Measurements from ENCODE around the gene RELN. TPM values are rescaled to one million over a fixed set of nuclear protein-coding genes. Genes with fewer than 3 reads are reported as not detected.

The RELN gene
- total RNA-seq, 1 donor from 2014 or later: 5.7 TPM

DNA sequence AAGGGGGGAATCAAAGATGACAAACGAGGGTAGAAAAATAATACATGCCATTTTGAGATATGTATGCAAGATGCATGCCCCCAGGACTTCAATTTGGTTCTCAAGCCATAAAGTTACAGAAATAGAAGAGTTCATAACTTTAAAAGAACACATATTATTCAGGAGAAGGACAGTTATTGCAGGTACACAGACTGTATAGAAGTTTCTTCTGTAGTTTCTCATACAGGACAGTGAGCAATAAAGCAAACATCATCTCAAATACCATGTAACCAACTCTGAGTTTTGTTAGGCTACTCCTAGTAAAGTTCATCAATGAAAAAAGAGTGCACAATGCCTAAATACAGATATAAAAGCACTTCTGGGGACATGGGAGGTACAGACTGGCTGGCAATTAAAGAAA lies 226.6 kb downstream of the RELN start:
- no peaks in the 10 kb centered on the region for H3K36me3 Mint-ChIP-seq (ENCODE audit: unreplicated experiment)
- H3K27ac Mint-ChIP-seq (ENCODE audit: unreplicated experiment): no peak overlapping the region
- no peak for DNase-seq
- peaks cover 2% of the 10 kb centered on the region for H3K27me3 Mint-ChIP-seq (ENCODE audit: unreplicated experiment)
- TF ChIP-seq, protein P1, sequence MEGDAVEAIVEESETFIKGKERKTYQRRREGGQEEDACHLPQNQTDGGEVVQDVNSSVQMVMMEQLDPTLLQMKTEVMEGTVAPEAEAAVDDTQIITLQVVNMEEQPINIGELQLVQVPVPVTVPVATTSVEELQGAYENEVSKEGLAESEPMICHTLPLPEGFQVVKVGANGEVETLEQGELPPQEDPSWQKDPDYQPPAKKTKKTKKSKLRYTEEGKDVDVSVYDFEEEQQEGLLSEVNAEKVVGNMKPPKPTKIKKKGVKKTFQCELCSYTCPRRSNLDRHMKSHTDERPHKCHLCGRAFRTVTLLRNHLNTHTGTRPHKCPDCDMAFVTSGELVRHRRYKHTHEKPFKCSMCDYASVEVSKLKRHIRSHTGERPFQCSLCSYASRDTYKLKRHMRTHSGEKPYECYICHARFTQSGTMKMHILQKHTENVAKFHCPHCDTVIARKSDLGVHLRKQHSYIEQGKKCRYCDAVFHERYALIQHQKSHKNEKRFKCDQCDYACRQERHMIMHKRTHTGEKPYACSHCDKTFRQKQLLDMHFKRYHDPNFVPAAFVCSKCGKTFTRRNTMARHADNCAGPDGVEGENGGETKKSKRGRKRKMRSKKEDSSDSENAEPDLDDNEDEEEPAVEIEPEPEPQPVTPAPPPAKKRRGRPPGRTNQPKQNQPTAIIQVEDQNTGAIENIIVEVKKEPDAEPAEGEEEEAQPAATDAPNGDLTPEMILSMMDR (IDR thresholded peaks at IDR 0.05; ENCODE audit: partially characterized antibody, unreplicated experiment): no peak
- H3K9me3 Mint-ChIP-seq (ENCODE audit: unreplicated experiment): peaks cover 5% of the 10 kb centered on the region
- no peak overlapping the region for H3K4me3 Mint-ChIP-seq (ENCODE audit: unreplicated experiment)
- peaks cover 13% of the 10 kb centered on the region for H3K4me1 Mint-ChIP-seq (ENCODE audit: low read depth, unreplicated experiment)

GRCh38 chr7:103762065-103762760 lies 227.2 kb downstream of the RELN start:
- H3K4me1 Mint-ChIP-seq (ENCODE audit: low read depth, unreplicated experiment): peaks cover 12% of the 10 kb centered on the region
- no peak overlapping the region for H3K4me3 Mint-ChIP-seq (ENCODE audit: unreplicated experiment)
- DNase-seq: no peak
- H3K27me3 Mint-ChIP-seq (ENCODE audit: unreplicated experiment): peaks cover 2% of the 10 kb centered on the region
- TF ChIP-seq, protein P1 (IDR thresholded peaks at IDR 0.05; ENCODE audit: partially characterized antibody, unreplicated experiment): no peak
- no peak overlapping the region for H3K27ac Mint-ChIP-seq (ENCODE audit: unreplicated experiment)
- peaks cover 5% of the 10 kb centered on the region for H3K9me3 Mint-ChIP-seq (ENCODE audit: unreplicated experiment)
- no peaks in the 10 kb centered on the region for H3K36me3 Mint-ChIP-seq (ENCODE audit: unreplicated experiment)

DNA sequence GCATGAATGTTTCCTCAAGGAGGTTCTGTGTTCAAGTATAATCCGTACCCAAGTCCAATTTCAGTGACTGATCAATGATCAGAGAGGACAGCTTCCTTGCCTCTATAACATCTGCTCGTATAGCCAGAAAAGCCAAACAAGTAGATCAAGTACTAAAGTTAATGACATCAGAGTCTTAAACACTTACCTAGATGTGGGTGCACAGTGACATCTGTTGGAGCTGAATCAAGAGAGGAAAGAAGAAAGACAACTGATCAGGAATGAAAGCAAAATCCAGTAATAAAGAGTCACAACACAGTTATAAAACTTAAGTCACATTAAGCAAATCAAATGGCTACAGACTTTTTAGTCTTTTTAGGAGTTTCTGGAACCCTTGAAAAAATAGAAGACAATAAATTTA lies 236.5 kb downstream of the RELN start:
- H3K4me1 Mint-ChIP-seq (ENCODE audit: low read depth, unreplicated experiment): no peaks in the 10 kb centered on the region
- no peak overlapping the region for H3K27ac Mint-ChIP-seq (ENCODE audit: unreplicated experiment)
- no peak for DNase-seq
- H3K36me3 Mint-ChIP-seq (ENCODE audit: unreplicated experiment): no peaks in the 10 kb centered on the region
- TF ChIP-seq, protein P1 (IDR thresholded peaks at IDR 0.05; ENCODE audit: partially characterized antibody, unreplicated experiment): no peak
- H3K27me3 Mint-ChIP-seq (ENCODE audit: unreplicated experiment): no peaks in the 10 kb centered on the region
- H3K4me3 Mint-ChIP-seq (ENCODE audit: unreplicated experiment): no peak overlapping the region
- H3K9me3 Mint-ChIP-seq (ENCODE audit: unreplicated experiment): no peaks in the 10 kb centered on the region

- no peaks in the 10 kb centered on the region for H3K36me3 Mint-ChIP-seq (ENCODE audit: unreplicated experiment)
- no peaks in the 10 kb centered on the region for H3K9me3 Mint-ChIP-seq (ENCODE audit: unreplicated experiment)
- H3K27ac Mint-ChIP-seq (ENCODE audit: unreplicated experiment): no peak overlapping the region
- TF ChIP-seq, protein P1 (IDR thresholded peaks at IDR 0.05; ENCODE audit: partially characterized antibody, unreplicated experiment): no peak
- H3K4me3 Mint-ChIP-seq (ENCODE audit: unreplicated experiment): no peak overlapping the region
- no peaks in the 10 kb centered on the region for H3K27me3 Mint-ChIP-seq (ENCODE audit: unreplicated experiment)
- DNase-seq: no peak
- no peaks in the 10 kb centered on the region for H3K4me1 Mint-ChIP-seq (ENCODE audit: low read depth, unreplicated experiment)
These were observed 238.1 kb downstream of the RELN start for GRCh38 chr7:103751311-103751880.

- H3K4me1 Mint-ChIP-seq (ENCODE audit: low read depth, unreplicated experiment): no peaks in the 10 kb centered on the region
- H3K4me3 Mint-ChIP-seq (ENCODE audit: unreplicated experiment): no peak overlapping the region
- H3K36me3 Mint-ChIP-seq (ENCODE audit: unreplicated experiment): no peaks in the 10 kb centered on the region
- no peaks in the 10 kb centered on the region for H3K27me3 Mint-ChIP-seq (ENCODE audit: unreplicated experiment)
- no peak for DNase-seq
- TF ChIP-seq, protein P1 (IDR thresholded peaks at IDR 0.05; ENCODE audit: partially characterized antibody, unreplicated experiment): no peak
- no peaks in the 10 kb centered on the region for H3K9me3 Mint-ChIP-seq (ENCODE audit: unreplicated experiment)
- no peak overlapping the region for H3K27ac Mint-ChIP-seq (ENCODE audit: unreplicated experiment)
These were observed 240.8 kb downstream of the RELN start for GRCh38 chr7:103748680-103749079.

Data from glutamatergic neuron (in vitro differentiated cells).